ENCODE results near the gene NDUFS1.
A peak's percentile ranks its signal among the peaks of the same experiment; 100 is the strongest.
"Not testable (repeated sequence)": the region's sequence is repeated elsewhere in the genome, so short reads cannot be mapped to it uniquely, and the experiment has no call there.

NDUFS1 gene

DNA sequence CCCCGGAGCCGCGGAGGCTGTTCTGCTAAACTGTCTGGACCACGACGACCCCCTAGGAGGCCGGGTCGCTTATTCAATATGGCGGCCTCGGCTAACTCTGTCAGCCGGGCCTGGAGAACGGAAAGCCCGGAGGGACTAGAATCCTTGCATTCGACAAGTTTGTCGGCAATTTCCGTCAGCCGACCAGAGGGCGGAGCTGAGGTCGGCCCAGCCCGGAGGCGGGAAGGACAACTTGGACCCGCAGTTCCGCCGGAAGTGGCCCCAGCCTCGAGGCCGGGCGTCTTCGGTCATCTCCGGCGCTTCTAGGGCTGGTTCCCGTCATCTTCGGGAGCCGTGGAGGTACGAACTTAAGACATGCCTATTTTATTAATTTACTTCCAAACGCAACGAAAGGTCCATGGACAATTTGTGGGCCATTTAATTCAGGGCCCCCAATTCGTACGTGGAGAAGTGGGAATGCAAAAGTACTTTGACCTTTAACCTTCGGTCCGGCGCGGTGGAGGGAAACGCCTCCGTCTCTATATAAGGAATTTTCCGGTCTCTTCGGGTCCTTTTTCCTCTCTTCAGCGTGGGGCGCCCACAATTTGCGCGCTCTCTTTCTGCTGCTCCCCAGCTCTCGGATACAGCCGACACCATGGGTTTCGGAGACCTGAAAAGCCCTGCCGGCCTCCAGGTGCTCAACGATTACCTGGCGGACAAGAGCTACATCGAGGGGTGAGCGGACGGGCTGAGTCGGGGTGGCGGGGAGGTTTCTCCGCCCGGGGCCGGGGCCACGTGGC is at the start of gene NDUFS1, which contains the start of gene EEF1B2:
TSS of gene NDUFS1 (minus strand) at position 99 of the 779 bp plus-strand sequence. CDS start 5,766 bp downstream, outside the sequence.
TSS of gene EEF1B2 (plus strand) at position 550 of the 779 bp plus-strand sequence. CDS start at position 635, 85 bp downstream.
- FAIRE-seq, result peak; percentile 58

- FAIRE-seq, result no peak
Measured at GRCh38 chr2:206208900-206209299, 49.7 kb upstream of the NDUFS1 start.

DNA sequence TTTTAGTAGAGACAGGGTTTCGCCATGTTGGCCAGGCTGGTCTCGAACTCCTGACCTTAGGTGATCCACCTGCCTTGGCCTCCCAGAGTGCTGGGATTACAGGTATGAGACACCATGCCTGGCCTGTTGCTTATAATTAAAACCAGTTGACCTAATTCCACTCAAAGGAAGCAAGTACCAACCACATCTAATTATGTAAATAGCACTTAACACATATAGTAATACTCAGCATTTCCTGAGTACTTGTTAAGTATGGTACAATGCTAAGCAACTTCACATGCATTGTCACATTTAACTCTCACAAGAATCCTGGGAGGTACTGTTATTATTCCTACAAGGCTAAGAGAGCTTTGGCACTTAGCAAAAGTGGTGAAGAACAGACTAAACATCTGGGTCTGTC is 48.1 kb upstream of the NDUFS1 start:
- not testable (repeated sequence) for FAIRE-seq

DNA sequence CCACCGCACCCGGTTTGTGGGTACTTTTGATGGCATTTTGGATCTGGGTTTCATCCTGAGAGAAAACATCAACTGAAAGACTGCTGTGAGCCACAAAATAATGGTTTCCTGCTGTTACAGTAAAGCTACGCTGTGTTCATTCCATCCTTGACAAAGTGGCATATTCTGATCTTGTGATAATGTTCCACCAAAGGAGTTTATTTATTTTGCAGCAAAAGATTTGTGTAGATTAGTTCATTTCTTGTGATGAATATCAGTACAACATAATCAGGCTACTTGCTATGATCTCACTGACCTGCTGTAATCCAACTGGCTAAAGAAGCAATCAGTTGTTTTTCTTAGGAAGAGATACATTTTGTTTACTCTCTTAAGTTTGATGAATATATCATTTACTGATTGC is 45.5 kb upstream of the NDUFS1 start:
- no peak for FAIRE-seq

- no peak for FAIRE-seq
Measured at GRCh38 chr2:206203331-206203730, 44.1 kb upstream of the NDUFS1 start.

DNA sequence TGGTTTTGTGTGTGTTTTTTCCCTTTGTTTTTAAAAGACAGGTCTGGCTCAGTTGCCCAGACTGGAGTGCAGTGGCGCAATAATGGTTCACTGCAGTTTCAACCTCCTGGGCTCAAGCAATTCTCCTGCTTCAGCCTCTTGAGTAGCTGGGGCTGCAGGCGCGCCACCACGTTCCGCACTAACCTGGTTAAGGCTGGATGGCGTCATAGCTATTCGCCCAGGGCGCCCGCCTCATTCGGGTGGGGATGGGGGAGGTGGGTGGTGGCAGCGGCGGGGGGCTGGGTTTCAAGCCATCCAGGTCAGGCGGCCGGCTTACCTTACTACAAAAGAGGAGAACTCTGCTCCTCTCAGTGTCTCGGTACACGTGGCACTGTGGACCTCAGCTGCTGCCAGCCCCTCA is 43.2 kb upstream of the NDUFS1 start:
- FAIRE-seq, result no peak

GRCh38 chr2:206201075-206201848 is 42.0 kb upstream of the NDUFS1 start:
- FAIRE-seq, result no peak

GRCh38 chr2:206198677-206199076 is 39.4 kb upstream of the NDUFS1 start:
- no peak for FAIRE-seq

DNA sequence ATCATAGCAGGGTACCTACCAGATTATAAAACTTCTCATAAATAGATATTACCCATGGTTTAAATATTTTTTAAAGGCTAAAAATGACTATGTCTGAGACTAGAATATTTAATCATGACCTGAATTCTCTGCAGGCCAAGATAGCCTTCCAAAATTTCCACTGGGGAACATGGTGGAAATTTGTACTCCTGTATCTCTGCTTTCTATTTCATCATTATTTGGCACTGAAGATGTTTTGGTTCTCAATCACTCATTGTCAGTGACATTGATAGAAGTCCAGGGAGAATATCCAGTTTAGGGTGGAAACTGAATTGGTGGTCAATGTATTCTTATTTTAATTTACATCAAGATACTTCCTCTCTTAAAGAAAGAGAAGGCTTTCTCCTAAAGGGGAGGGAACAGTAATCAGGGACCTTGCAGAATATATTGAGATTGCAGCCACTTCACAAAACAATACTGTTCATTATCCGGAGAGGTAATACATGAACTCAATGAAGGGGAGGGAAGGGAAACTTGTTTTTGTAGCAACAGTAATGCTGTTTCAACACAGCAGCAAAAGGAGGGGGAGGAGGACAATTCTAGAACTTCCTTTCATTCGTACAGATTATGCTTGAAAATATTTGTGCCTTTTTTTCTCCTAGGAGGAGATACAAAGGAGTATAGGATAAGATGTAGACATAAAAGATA is 34.6 kb upstream of the NDUFS1 start:
- FAIRE-seq, result no peak

GRCh38 chr2:206192157-206192556 is 32.9 kb upstream of the NDUFS1 start:
- FAIRE-seq, result no peak

- no peak for FAIRE-seq
Measured at GRCh38 chr2:206190689-206191088, 31.4 kb upstream of the NDUFS1 start.

DNA sequence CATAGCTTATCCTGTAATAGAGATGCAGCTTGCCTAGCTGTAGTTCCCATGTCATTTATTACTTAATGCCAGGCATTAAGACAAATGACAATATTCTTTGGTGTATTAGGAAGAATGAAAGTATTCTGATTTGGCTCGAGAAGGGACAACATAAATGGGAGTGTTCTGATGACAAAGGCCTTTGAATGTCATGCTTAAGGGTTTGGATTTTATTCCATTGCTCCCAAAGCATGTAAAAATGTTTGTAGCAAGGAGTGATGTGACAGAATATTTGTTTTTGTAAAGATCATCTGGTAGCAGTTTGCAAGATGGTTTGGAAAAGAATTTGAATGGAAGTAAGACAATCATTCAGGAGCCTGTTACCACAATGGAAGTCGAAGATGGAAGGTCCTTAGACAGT is 30.9 kb upstream of the NDUFS1 start:
- FAIRE-seq, result no peak

- no peak for FAIRE-seq
Measured at GRCh38 chr2:206189691-206190090, 30.4 kb upstream of the NDUFS1 start.

- not testable (repeated sequence) for FAIRE-seq
Measured at GRCh38 chr2:206181526-206181925, 22.3 kb upstream of the NDUFS1 start.

GRCh38 chr2:206176901-206177300 is 17.7 kb upstream of the NDUFS1 start:
- FAIRE-seq, result no peak

DNA sequence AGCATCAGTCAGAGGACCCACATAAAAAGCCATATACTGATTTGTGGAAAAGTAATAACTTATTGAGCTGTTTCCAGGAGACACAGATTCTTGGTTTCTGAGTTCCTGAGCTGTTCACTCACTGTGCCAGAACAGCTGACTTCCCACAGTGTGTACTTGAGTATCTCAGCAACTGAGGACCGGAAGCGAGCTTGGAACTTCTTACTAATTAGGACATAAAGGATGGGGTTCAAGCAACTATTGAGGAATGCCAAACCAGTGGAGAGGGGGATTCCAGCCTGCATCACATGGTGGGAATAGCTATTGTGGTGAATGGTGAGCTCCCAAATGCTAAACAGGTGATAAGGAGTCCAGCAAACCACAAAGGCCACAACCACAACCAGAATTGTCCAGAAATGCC is 16.9 kb upstream of the NDUFS1 start:
- FAIRE-seq, result no peak

GRCh38 chr2:206173147-206173546 is 13.9 kb upstream of the NDUFS1 start:
- no peak for FAIRE-seq

DNA sequence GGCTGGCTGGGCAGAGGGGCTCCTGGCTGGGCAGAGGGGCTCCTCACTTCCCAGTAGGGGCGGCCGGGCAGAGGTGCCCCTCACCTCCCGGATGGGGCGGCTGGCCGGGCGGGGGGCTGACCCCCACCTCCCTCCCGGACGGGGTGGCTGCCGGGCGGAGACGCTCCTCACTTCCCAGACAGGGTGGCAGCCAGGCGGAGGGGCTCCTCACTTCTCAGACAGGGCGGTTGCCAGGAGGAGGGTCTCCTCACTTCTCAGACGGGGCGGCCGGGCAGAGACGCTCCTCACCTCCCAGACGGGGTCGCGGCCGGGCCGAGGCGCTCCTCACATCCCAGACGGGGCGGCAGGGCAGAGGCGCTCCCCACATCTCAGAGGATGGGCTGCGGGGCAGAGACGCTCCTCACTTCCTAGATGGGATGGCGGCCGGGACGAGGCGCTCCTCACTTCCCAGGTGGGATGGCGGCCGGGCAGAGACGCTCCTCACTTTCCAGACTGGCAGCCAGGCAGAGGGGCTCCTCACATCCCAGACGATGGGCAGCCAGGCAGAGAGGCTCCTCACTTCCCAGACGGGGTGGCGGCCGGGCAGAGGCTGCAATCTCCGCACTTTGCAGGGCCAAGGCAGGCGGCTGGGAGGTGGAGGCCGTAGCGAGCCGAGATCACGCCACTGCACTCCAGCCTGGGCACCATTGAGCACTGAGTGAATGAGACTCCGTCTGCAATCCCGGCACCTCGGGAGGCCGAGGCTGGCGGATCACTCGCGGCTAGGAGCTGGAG is 12.6 kb upstream of the NDUFS1 start:
- FAIRE-seq, result not testable (repeated sequence)

- FAIRE-seq, result not testable (repeated sequence)
Measured at GRCh38 chr2:206168230-206168629, 9.0 kb upstream of the NDUFS1 start.

DNA sequence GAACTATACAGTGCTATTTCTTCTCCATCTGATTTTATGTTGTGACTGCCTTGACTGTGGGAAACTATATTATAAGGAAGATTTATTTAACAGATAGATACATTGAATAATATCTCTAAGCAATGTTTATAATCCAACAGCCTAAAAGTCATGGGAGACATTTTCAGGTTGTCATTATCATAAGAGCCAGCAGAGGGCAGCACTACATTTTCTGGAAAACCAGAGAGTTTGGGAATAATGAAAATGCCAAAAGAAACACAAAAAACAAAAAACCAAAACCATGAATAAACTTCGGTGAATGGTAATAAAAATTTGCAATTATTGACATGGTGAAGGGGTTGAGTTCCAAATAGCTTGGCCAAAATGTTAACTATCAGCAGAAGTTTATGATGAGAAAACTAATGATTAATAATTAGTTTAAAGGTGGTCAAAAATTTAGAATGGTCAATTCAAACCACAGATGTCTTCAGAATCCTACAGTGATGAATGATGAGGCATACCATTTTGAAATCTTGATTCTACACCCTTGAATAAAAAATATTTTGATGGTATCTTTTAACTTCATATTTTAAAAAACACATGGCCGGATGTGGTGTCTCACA is 5.1 kb upstream of the NDUFS1 start:
- no peak for FAIRE-seq

GRCh38 chr2:206163251-206163880 is 4.1 kb upstream of the NDUFS1 start:
- no peak for FAIRE-seq

DNA sequence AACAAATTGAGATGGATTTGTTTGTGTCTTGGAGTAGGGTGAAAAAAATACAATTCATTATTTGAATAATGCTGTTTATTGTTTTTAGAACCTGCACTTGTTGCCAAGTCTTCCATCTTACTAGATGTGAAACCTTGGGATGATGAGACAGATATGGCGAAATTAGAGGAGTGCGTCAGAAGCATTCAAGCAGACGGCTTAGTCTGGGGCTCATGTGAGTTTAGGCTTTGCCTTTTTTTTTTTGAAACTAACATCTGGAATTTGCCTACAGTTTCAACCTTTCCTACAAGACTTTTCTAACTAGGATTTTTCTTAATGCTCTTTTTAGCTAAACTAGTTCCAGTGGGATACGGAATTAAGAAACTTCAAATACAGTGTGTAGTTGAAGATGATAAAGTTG is 3.2 kb upstream of the NDUFS1 start:
- FAIRE-seq, result not testable (repeated sequence)
